C4-2B (cell line): Measurements from ENCODE around the gene ABCC10.

Experiments used
- ZFX ChIP-seq: fragments of 450-650 bp; IDR thresholded peaks from 2 replicates; pipeline ENCODE4 v1.6.1; 2017
- TF ChIP-seq, protein P1 (sequence below): fragments of 450-650 bp; conservative IDR thresholded peaks from 2 replicates; pipeline ENCODE4 v1.5.1; 2017; ENCODE audit warnings: mild to moderate bottlenecking

DNA sequence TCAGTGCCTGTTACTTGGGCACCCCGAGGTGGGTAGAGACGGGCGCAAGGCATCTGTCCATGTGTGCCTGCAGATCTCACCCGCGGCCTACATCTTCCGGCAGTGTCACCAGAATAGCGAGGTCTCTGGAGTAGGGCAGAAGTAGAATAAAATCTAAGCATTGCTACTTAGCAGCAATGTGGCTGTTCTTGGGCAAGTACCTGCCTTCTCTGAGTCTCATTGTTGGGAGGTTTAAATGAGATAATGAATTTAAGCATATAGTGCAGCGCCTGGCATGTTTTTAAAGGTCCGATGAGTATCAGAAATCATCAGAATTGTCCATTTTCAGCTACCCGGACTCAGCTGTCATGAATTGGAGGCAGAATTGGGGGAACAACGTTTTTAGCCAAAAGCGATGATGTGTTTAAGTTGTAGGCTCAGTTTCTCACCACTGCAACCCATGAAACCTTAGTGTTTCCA lies 800 bp downstream of the ABCC10 start:
- TF ChIP-seq, protein P1, sequence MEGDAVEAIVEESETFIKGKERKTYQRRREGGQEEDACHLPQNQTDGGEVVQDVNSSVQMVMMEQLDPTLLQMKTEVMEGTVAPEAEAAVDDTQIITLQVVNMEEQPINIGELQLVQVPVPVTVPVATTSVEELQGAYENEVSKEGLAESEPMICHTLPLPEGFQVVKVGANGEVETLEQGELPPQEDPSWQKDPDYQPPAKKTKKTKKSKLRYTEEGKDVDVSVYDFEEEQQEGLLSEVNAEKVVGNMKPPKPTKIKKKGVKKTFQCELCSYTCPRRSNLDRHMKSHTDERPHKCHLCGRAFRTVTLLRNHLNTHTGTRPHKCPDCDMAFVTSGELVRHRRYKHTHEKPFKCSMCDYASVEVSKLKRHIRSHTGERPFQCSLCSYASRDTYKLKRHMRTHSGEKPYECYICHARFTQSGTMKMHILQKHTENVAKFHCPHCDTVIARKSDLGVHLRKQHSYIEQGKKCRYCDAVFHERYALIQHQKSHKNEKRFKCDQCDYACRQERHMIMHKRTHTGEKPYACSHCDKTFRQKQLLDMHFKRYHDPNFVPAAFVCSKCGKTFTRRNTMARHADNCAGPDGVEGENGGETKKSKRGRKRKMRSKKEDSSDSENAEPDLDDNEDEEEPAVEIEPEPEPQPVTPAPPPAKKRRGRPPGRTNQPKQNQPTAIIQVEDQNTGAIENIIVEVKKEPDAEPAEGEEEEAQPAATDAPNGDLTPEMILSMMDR, result no peak
- 0 out of 2 replicates have a peak, but pooled peaks have one; percentile 44 for TF ChIP-seq ZFX
